Right lung (tissue), 5 donors: ENCODE results near the gene TUBB4A. TPM values are rescaled to one million over a fixed set of nuclear protein-coding genes. Genes with fewer than 3 reads are reported as not detected.
A peak's percentile ranks its signal among the peaks of the same experiment; 100 is the strongest.

ENCODE experiments used
- DNase-seq, 2 donors: peaks; one replicate each; pipeline ENCODE4 v3.0.0-alpha.2; 2013
- polyA plus RNA-seq, 5 donors: library from polyadenylated mRNA; unstranded; fragments of 120-200 nt; gene quantifications; one replicate each; pipeline versions ENCODE4 v1.2.1 to v1.2.3, GENCODE V29; 2013; ENCODE audit warnings: inconsistent platforms in 1 of 5, low replicate concordance in 1 of 5; ENCODE audit not compliant: insufficient read length in 5 of 5, insufficient read depth in 1 of 5

TUBB4A gene
- polyA plus RNA-seq, 5 donors, result 2.3 to 6.8 (median 3.4) TPM

- no peak for DNase-seq
Observed at GRCh38 chr19:6471076-6471475, 31.0 kb downstream of the TUBB4A start.

GRCh38 chr19:6470173-6470572 is 31.9 kb downstream of the TUBB4A start:
- no peak for DNase-seq

GRCh38 chr19:6467384-6467783 is 34.7 kb downstream of the TUBB4A start:
- DNase-seq, result no peak

- no peak for DNase-seq
Observed at GRCh38 chr19:6466526-6467248, 35.4 kb downstream of the TUBB4A start.

- no peak for DNase-seq
Observed at GRCh38 chr19:6465663-6466062, 36.4 kb downstream of the TUBB4A start.

GRCh38 chr19:6465006-6465405 is 37.1 kb downstream of the TUBB4A start:
- no peak for DNase-seq

GRCh38 chr19:6464070-6464873 is 37.8 kb downstream of the TUBB4A start, which contains the start of gene CRB3:
Gene CRB3, plus strand, starts transcription at chr19:6464271. Its CDS starts 431 bp downstream, at chr19:6464702.
- peak; percentile 75 to 77 for DNase-seq

- DNase-seq, result peak; percentile 97
Observed at GRCh38 chr19:6460099-6460884, 41.8 kb downstream of the TUBB4A start.

GRCh38 chr19:6459262-6460098 is 42.6 kb downstream of the TUBB4A start, which contains the start of gene SLC25A23:
Gene SLC25A23, minus strand, starts transcription at chr19:6459792. Its CDS starts 164 bp downstream, at chr19:6459628.
- DNase-seq, result peak; percentile 67 to 75

GRCh38 chr19:6458695-6459261 is 43.3 kb downstream of the TUBB4A start:
- DNase-seq, result no peak

GRCh38 chr19:6457958-6458694 is 44.0 kb downstream of the TUBB4A start:
- DNase-seq, result no peak

GRCh38 chr19:6455924-6456323 is 46.2 kb downstream of the TUBB4A start:
- DNase-seq, result no peak

GRCh38 chr19:6453951-6454565 is 48.1 kb downstream of the TUBB4A start:
- DNase-seq, result no peak

GRCh38 chr19:6452899-6453298 is 49.2 kb downstream of the TUBB4A start:
- no peak for DNase-seq

- no peak for DNase-seq
Observed at GRCh38 chr19:6452223-6452614, 49.9 kb downstream of the TUBB4A start.

GRCh38 chr19:6451583-6452222 is 50.4 kb downstream of the TUBB4A start:
- DNase-seq, result no peak

GRCh38 chr19:6450166-6450565 is 51.9 kb downstream of the TUBB4A start:
- DNase-seq, result no peak

GRCh38 chr19:6448045-6448444 is 54.1 kb downstream of the TUBB4A start:
- DNase-seq, result no peak

GRCh38 chr19:6446452-6446851 is 55.7 kb downstream of the TUBB4A start:
- DNase-seq, result no peak
